Gastrocnemius medialis (tissue), 4 donors: ENCODE data around the gene TMEM106C.

Experiments
- CTCF ChIP-seq, 5 experiments: fragments of 450-650 bp in 3 of 5; fragments of 200-600 bp in 2 of 5; sonication (generic) in 2 of 5; IDR thresholded peaks in 4 of 5; conservative IDR thresholded peaks in 1 of 5; 1 replicate in 4 of 5; 2 replicates in 1 of 5; pipeline ENCODE4 v1.5.1; 2016 to 2019; ENCODE audit warnings: antibody characterized with exemption in 5 of 5, mild to moderate bottlenecking in 3 of 5, moderate library complexity in 3 of 5
- POLR2A ChIP-seq, 2 donors: fragments of 450-650 bp; IDR thresholded peaks; one replicate each; pipeline ENCODE4 v1.6.1; 2017; ENCODE audit warnings: antibody characterized with exemption in 2 of 2, mild to moderate bottlenecking in 2 of 2, moderate library complexity in 2 of 2

GRCh38 chr12:47947341-47947740, 16.1 kb upstream of the TMEM106C start:
- TF ChIP-seq CTCF (IDR thresholded peaks at IDR 0.05 in 4 of 5, conservative IDR thresholded peaks at IDR 0.05 in 1 of 5) (no peak), POLR2A (IDR thresholded peaks at IDR 0.05) (no peak)
